Lower leg skin (tissue), 3 donors: ENCODE results near the gene SPTLC2.

Source experiments
- POLR2A ChIP-seq, 2 donors: fragments of 450-650 bp; IDR thresholded peaks; one replicate each; pipeline ENCODE4 v1.6.1; 2016 to 2017; ENCODE audit warnings: antibody characterized with exemption in 2 of 2, mild to moderate bottlenecking in 1 of 2, moderate library complexity in 1 of 2
- TF ChIP-seq, protein P1 (sequence below), 3 donors: fragments of 450-650 bp; IDR thresholded peaks; one replicate each; pipeline ENCODE4 v1.5.1; 2016; ENCODE audit warnings: antibody characterized with exemption in 3 of 3, mild to moderate bottlenecking in 3 of 3, moderate library complexity in 2 of 3

DNA sequence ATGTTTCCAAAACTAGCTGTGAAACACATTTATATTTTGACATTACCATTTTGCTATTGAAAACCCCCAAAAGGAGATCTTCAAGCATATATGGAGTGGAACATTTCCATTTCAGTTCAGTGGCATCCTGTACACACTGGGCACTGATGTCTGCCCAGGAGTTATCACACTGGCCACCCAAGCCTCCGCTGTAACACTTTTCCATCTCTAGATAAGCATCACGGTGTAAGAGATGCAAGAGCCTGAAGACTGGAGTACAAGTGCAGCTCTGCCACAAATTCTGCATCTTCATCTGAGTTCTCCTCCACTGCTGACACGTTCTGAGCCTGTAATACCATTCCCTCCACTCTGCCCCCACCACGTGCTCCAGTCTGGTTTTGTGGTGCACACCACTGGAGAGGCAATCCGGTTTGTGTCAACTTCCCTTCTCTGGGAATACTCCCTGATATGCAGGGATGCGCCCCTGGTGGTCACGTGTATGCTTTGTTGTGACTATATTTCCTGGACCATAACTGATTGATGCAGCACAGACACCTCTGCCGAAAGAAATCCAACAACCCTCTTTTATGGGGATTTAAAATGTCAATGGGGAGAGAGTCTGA, 12.7 kb downstream of the SPTLC2 start:
- TF ChIP-seq, protein P1, sequence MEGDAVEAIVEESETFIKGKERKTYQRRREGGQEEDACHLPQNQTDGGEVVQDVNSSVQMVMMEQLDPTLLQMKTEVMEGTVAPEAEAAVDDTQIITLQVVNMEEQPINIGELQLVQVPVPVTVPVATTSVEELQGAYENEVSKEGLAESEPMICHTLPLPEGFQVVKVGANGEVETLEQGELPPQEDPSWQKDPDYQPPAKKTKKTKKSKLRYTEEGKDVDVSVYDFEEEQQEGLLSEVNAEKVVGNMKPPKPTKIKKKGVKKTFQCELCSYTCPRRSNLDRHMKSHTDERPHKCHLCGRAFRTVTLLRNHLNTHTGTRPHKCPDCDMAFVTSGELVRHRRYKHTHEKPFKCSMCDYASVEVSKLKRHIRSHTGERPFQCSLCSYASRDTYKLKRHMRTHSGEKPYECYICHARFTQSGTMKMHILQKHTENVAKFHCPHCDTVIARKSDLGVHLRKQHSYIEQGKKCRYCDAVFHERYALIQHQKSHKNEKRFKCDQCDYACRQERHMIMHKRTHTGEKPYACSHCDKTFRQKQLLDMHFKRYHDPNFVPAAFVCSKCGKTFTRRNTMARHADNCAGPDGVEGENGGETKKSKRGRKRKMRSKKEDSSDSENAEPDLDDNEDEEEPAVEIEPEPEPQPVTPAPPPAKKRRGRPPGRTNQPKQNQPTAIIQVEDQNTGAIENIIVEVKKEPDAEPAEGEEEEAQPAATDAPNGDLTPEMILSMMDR (IDR thresholded peaks at IDR 0.05), result no peak
- TF ChIP-seq POLR2A (IDR thresholded peaks at IDR 0.05), result no peak
